ENCODE data around the gene PREPL.

The PREPL gene

GRCh38 chr2:44295113-44295512 is 66.2 kb downstream of the PREPL start:
- TF ChIP-seq CTCF (IDR thresholded peaks at IDR 0.05; ENCODE audit: control insufficient read depth, insufficient read depth, low read depth, low read length, missing control alignments) = no peak
- no peak for DNase-seq (ENCODE audit: low read depth)
- no peak overlapping the region for H3K4me3 ChIP-seq (ENCODE audit: control insufficient read depth, low read depth, low read length)

- no peak overlapping the region for H3K4me3 ChIP-seq (ENCODE audit: control insufficient read depth, low read depth, low read length)
- peak; percentile 74 for DNase-seq (ENCODE audit: low read depth)
- TF ChIP-seq CTCF (IDR thresholded peaks at IDR 0.05; ENCODE audit: control insufficient read depth, insufficient read depth, low read depth, low read length, missing control alignments) = peak; percentile 81
These were observed 69.7 kb downstream of the PREPL start for GRCh38 chr2:44291281-44292248.

- peak; percentile 47 for DNase-seq (ENCODE audit: low read depth)
- H3K4me3 ChIP-seq (ENCODE audit: control insufficient read depth, low read depth, low read length) = no peak overlapping the region
- no peak for TF ChIP-seq CTCF (IDR thresholded peaks at IDR 0.05; ENCODE audit: control insufficient read depth, insufficient read depth, low read depth, low read length, missing control alignments)
These were observed 71.0 kb downstream of the PREPL start for GRCh38 chr2:44290261-44290660.

GRCh38 chr2:44286884-44287638 is 74.2 kb downstream of the PREPL start:
- no peak for TF ChIP-seq CTCF (IDR thresholded peaks at IDR 0.05; ENCODE audit: control insufficient read depth, insufficient read depth, low read depth, low read length, missing control alignments)
- no peak for DNase-seq (ENCODE audit: low read depth)
- H3K4me3 ChIP-seq (ENCODE audit: control insufficient read depth, low read depth, low read length) = no peak overlapping the region

- no peak overlapping the region for H3K4me3 ChIP-seq (ENCODE audit: control insufficient read depth, low read depth, low read length)
- no peak for DNase-seq (ENCODE audit: low read depth)
- TF ChIP-seq CTCF (IDR thresholded peaks at IDR 0.05; ENCODE audit: control insufficient read depth, insufficient read depth, low read depth, low read length, missing control alignments) = no peak
These were observed 75.0 kb downstream of the PREPL start for GRCh38 chr2:44286119-44286883.

- DNase-seq (ENCODE audit: low read depth) = no peak
- H3K4me3 ChIP-seq (ENCODE audit: control insufficient read depth, low read depth, low read length) = no peak overlapping the region
- TF ChIP-seq CTCF (IDR thresholded peaks at IDR 0.05; ENCODE audit: control insufficient read depth, insufficient read depth, low read depth, low read length, missing control alignments) = no peak
These were observed 76.1 kb downstream of the PREPL start for GRCh38 chr2:44285174-44285573.

Data from AG09309 (cell line).